ENCODE data around the gene ZFPM1. TPM values are rescaled to one million over a fixed set of nuclear protein-coding genes. Genes with fewer than 3 reads are reported as not detected.

Gene ZFPM1
- total RNA-seq, 1 donor from 2014 or later = 5.7 TPM

DNA sequence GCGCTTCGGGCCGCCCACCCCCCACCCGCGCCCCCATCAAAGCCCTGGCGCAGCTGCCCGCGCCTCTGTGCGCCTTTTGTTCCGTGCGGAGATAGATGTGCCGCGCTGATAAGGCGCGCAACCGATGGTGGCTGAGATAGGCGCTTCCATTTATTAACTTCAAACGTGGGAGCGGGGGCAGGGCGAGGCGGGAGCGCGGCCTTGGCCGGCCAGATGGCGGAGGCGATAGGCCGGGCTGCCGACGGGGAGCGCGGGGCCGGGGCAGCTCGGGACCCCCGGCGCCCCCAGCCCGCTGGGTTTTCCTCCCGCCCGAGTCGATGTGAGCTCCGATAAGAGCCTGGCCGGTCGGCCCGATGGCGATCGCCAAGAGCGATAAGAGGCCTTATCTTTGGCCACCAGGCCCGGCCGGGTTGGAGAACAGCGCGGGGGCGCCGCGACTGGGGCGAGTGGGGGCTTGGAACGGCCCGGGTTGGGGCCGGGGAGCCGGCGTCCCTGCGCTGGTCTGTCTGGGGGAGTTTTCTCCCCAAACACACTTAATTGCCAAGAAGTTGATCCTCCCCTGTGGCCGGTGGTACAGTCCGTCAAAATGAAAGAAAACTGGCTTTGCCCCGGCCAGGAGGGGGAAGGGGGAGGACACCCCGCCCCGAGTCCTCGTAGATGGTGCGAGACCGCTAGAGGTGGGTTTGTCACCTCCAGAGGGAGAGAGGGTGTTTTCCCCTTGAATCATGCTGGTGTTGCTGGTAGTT is 2.7 kb downstream of the ZFPM1 start:
- no peak for DNase-seq (ENCODE audit: extremely low spot score, unreplicated experiment)
- H3K36me3 Mint-ChIP-seq (ENCODE audit: unreplicated experiment) = no peaks in the 10 kb centered on the region
- TF ChIP-seq, protein P1, sequence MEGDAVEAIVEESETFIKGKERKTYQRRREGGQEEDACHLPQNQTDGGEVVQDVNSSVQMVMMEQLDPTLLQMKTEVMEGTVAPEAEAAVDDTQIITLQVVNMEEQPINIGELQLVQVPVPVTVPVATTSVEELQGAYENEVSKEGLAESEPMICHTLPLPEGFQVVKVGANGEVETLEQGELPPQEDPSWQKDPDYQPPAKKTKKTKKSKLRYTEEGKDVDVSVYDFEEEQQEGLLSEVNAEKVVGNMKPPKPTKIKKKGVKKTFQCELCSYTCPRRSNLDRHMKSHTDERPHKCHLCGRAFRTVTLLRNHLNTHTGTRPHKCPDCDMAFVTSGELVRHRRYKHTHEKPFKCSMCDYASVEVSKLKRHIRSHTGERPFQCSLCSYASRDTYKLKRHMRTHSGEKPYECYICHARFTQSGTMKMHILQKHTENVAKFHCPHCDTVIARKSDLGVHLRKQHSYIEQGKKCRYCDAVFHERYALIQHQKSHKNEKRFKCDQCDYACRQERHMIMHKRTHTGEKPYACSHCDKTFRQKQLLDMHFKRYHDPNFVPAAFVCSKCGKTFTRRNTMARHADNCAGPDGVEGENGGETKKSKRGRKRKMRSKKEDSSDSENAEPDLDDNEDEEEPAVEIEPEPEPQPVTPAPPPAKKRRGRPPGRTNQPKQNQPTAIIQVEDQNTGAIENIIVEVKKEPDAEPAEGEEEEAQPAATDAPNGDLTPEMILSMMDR (IDR thresholded peaks at IDR 0.05) = no peak
- H3K27me3 Mint-ChIP-seq (ENCODE audit: unreplicated experiment) = no peaks in the 10 kb centered on the region
- H3K9me3 Mint-ChIP-seq (ENCODE audit: unreplicated experiment) = no peaks in the 10 kb centered on the region
- H3K27ac Mint-ChIP-seq (ENCODE audit: unreplicated experiment) = no peak overlapping the region
- peak overlapping the region; percentile 67 for H3K4me3 Mint-ChIP-seq (ENCODE audit: unreplicated experiment)
- H3K4me1 Mint-ChIP-seq (ENCODE audit: unreplicated experiment) = peaks cover 18% of the 10 kb centered on the region

DNA sequence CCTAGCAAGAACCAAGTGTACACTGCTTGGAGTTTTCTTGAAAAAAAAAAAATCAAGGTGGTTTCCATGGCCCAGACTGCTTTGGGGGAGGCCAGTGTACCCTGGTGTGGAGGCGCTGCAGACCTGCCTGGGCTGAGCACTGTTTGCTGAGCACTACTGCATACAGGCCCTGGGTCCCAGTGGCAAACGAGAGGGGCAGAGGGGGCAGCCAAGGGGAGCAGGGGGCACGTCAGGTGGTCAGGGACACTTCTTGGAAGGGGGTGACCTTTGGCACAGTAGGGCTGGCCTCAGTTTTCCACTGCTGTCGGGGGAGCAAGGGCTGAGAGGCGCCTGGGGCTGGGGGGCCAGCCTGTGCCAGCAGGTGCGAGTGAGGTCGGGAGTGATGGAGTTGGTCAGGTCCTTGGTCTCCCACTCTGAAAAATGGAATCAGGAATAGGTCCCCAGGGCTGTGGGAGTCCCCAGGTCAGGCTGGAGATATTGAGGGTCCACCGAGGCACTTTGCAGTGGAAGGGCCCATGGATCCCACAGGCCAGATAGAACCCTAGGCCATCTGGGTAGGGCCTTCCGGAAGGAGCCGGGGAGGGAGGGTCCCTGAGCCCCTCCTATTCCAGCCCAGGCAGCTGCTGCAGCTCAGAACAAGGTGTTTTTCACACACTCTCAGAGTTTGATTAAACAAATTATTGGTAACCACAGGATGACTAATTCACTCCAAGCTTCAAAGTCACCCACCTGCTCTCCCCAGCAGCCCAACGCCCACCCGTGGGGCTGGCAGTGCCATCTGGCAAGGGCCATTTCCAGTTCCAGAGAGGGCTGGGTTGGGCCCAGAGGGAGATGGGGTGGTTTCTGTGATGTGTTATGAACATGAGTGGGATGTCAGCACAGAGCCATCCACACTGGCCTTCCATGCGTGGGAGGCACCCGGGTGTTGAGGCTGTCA is 3.5 kb downstream of the ZFPM1 start:
- no peaks in the 10 kb centered on the region for H3K36me3 Mint-ChIP-seq (ENCODE audit: unreplicated experiment)

DNA sequence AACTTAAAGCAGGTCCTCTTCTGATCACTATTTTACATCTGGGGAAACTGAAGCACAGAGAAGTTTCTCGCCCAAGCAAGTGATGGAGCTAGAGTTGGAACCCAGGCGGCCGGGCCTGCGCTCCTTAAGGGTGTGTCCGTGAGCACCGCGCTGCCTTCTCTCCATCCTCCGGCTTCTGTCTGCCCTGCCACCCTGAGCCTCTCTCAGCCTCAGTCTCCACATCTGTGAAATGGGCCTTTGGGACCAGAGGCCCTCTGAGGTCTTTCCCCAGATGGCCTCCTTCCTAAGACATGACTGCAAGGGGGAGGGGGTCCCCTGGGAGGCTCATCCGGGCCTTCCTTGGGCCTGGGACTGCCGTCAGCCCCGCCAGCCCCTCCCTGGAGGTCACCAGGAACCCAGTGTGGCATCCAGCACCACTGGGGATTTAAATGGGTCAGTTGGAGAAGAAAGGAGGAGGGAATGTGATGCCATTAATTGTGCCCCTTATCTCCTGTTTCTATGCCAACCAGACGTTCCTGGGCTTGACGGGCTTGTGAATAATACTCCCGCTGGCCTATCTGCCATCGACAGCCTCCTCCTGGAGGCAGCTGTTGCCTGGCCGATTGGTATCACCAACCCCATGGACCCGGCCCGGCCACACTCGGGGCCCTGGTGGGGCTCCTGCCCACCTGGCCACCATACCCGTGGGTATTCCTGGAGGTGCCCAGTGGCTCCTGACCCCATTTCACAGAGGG is 5.1 kb downstream of the ZFPM1 start:
- H3K4me1 Mint-ChIP-seq (ENCODE audit: unreplicated experiment) = peaks cover 22% of the 10 kb centered on the region
- TF ChIP-seq, protein P1 (IDR thresholded peaks at IDR 0.05) = no peak
- no peaks in the 10 kb centered on the region for H3K36me3 Mint-ChIP-seq (ENCODE audit: unreplicated experiment)
- no peaks in the 10 kb centered on the region for H3K27me3 Mint-ChIP-seq (ENCODE audit: unreplicated experiment)
- no peak for DNase-seq (ENCODE audit: extremely low spot score, unreplicated experiment)
- no peak overlapping the region for H3K27ac Mint-ChIP-seq (ENCODE audit: unreplicated experiment)
- H3K4me3 Mint-ChIP-seq (ENCODE audit: unreplicated experiment) = no peak overlapping the region
- no peaks in the 10 kb centered on the region for H3K9me3 Mint-ChIP-seq (ENCODE audit: unreplicated experiment)

More for the DNA sequence above, 3.5 kb downstream of the ZFPM1 start:
- H3K4me1 Mint-ChIP-seq (ENCODE audit: unreplicated experiment) = peaks cover 22% of the 10 kb centered on the region
- H3K9me3 Mint-ChIP-seq (ENCODE audit: unreplicated experiment) = no peaks in the 10 kb centered on the region
- DNase-seq (ENCODE audit: extremely low spot score, unreplicated experiment) = no peak
- H3K4me3 Mint-ChIP-seq (ENCODE audit: unreplicated experiment) = peak overlapping the region; percentile 67
- no peaks in the 10 kb centered on the region for H3K27me3 Mint-ChIP-seq (ENCODE audit: unreplicated experiment)
- no peak overlapping the region for H3K27ac Mint-ChIP-seq (ENCODE audit: unreplicated experiment)
- TF ChIP-seq, protein P1 (IDR thresholded peaks at IDR 0.05) = no peak

DNA sequence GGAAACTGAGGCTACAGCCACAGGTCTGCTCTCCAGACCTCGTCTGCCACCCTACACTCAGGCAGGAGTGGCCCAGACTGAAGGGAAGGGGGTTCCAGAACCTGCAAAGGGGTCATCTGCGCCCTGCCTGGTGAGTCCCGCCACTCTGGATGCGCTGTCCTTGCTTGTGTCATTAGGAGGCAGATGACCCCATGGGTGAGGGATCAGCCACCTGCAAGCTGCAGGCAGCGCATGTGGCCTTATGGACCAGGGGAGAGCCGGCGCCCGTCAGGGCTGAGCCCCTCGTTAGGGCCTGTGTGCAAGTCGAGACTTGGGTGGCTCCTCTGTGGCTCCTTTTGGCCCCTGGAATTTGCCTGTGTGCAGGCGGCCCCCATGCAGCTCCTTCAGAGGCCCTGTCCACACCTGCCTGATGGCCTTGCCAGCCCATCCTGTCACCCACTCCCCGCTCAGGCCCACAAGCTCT is 5.7 kb downstream of the ZFPM1 start:
- no peaks in the 10 kb centered on the region for H3K36me3 Mint-ChIP-seq (ENCODE audit: unreplicated experiment)
- H3K27me3 Mint-ChIP-seq (ENCODE audit: unreplicated experiment) = no peaks in the 10 kb centered on the region
- H3K4me1 Mint-ChIP-seq (ENCODE audit: unreplicated experiment) = peaks cover 22% of the 10 kb centered on the region
- no peaks in the 10 kb centered on the region for H3K9me3 Mint-ChIP-seq (ENCODE audit: unreplicated experiment)
- no peak overlapping the region for H3K4me3 Mint-ChIP-seq (ENCODE audit: unreplicated experiment)
- H3K27ac Mint-ChIP-seq (ENCODE audit: unreplicated experiment) = no peak overlapping the region
- TF ChIP-seq, protein P1 (IDR thresholded peaks at IDR 0.05) = no peak
- no peak for DNase-seq (ENCODE audit: extremely low spot score, unreplicated experiment)

All from osteocyte (in vitro differentiated cells).